NB4 (cell line): ENCODE data around the gene SELENOS.

Experiments
- CTCF ChIP-seq: IDR thresholded peaks from one replicate; pipeline ENCODE4 v1.5.1; 2012; ENCODE audit warnings: low read depth, low read length
- POLR2A ChIP-seq: IDR thresholded peaks from 2 replicates; pipeline ENCODE4 v1.6.1; 2011; ENCODE audit warnings: mild to moderate bottlenecking; ENCODE audit not compliant: insufficient read length; ENCODE audit errors: extremely low read depth

DNA sequence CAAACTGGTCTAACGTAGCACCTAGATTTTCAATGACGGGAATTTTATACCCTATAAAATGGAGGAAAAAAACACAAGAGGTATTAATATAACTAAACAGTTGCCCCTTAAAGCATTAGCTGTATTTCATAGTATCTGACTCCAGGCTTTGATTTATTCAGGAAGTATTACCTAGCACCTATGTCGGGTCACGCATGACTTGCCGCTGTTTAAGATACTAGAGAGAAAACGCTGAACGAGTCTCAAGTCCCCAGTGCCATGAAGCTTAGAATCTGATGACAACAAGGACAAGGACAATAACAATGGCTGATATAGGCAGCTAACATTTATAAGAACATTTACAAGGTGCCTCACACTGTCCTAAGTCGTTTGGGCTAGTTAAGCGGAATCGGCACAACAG lies 15.8 kb upstream of the SELENOS start:
- no peak for TF ChIP-seq POLR2A
- TF ChIP-seq CTCF, result no peak
